Measurements from ENCODE around the gene LRP2. TPM values are rescaled to one million over a fixed set of nuclear protein-coding genes. Genes with fewer than 3 reads are reported as not detected.

Gene LRP2
- total and polyA plus RNA-seq, 4 donors: 0.09 TPM; not detected in 3

- Histone ChIP-seq H3K4me1 (ENCODE audit: control insufficient read depth in 1 of 2, insufficient read depth in 2 of 2, low read length in 2 of 2) (no peaks in the 10 kb centered on the region), H3K27me3 (ENCODE audit: control insufficient read depth in 1 of 2, insufficient read depth in 2 of 2, low read length in 1 of 2) (peaks cover 0 to 3% of the 10 kb centered on the region in 2 donors), H3K4me3 (ENCODE audit: low read length in 2 of 2) (no peak overlapping the region), H3K27ac (ENCODE audit: low read depth in 1 of 2, low read length in 2 of 2) (no peak overlapping the region), H3K9me3 (ENCODE audit: control insufficient read depth, low read length) (peaks cover 1% of the 10 kb centered on the region), H3K36me3 (ENCODE audit: control insufficient read depth in 1 of 2, insufficient read depth in 2 of 2, low read length in 1 of 2) (no peaks in the 10 kb centered on the region)
- DNase-seq (no peak), ATAC-seq (ENCODE audit: low FRiP score) (no peak)
- 90 to 91% methylated on average over 3 of the region's 3 CpGs for WGBS, 2 donors
- intact Hi-C loops (cut with DNase I): no loop called here
Measured at GRCh38 chr2:169091256-169091655, 271.1 kb downstream of the LRP2 start.

GRCh38 chr2:169090133-169090820 is 272.1 kb downstream of the LRP2 start:
- 71 to 72% methylated on average over 6 of the region's 6 CpGs for WGBS, 2 donors
- peaks cover 1% of the 10 kb centered on the region for H3K9me3 ChIP-seq (ENCODE audit: control insufficient read depth, low read length)
- ATAC-seq (ENCODE audit: low FRiP score): no peak
- H3K4me3 ChIP-seq (ENCODE audit: low read length in 2 of 2): no peak overlapping the region
- H3K36me3 ChIP-seq (ENCODE audit: control insufficient read depth in 1 of 2, insufficient read depth in 2 of 2, low read length in 1 of 2): no peaks in the 10 kb centered on the region
- DNase-seq: no peak
- no peaks in the 10 kb centered on the region for H3K4me1 ChIP-seq (ENCODE audit: control insufficient read depth in 1 of 2, insufficient read depth in 2 of 2, low read length in 2 of 2)
- H3K27ac ChIP-seq (ENCODE audit: low read depth in 1 of 2, low read length in 2 of 2): no peak overlapping the region
- intact Hi-C loops (cut with DNase I): no loop called here
- peaks cover 0 to 3% of the 10 kb centered on the region in 2 donors for H3K27me3 ChIP-seq (ENCODE audit: control insufficient read depth in 1 of 2, insufficient read depth in 2 of 2, low read length in 1 of 2)

DNA sequence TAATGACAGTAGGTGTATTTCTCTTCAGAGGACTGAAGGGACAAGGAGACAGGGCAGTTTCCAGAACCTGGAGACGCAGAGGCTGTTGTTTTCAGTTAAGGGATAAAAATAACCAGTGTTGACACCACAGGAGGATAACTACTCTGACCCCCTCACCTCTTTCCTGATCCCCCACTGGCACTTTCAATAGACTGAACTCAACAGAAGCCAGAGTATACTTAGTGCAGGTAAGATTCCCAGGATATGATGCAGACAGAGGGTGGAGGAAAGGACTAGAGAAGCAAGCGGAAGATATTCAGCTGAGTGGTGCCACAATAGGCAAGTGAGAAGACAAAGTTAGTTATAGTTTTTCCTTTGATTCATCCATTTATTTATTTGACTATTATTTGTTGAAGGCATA is 273.2 kb downstream of the LRP2 start:
- H3K27me3 ChIP-seq (ENCODE audit: control insufficient read depth in 1 of 2, insufficient read depth in 2 of 2, low read length in 1 of 2): peaks cover 0 to 3% of the 10 kb centered on the region in 2 donors
- ATAC-seq (ENCODE audit: low FRiP score) (no peak), DNase-seq (no peak)
- no peaks in the 10 kb centered on the region for H3K4me1 ChIP-seq (ENCODE audit: control insufficient read depth in 1 of 2, insufficient read depth in 2 of 2, low read length in 2 of 2)
- H3K27ac ChIP-seq (ENCODE audit: low read depth in 1 of 2, low read length in 2 of 2): no peak overlapping the region
- 73 to 81% methylated on average over 2 of the region's 2 CpGs for WGBS, 2 donors
- intact Hi-C loops (cut with DNase I): no loop called here
- peaks cover 1% of the 10 kb centered on the region for H3K9me3 ChIP-seq (ENCODE audit: control insufficient read depth, low read length)
- H3K4me3 ChIP-seq (ENCODE audit: low read length in 2 of 2): no peak overlapping the region
- no peaks in the 10 kb centered on the region for H3K36me3 ChIP-seq (ENCODE audit: control insufficient read depth in 1 of 2, insufficient read depth in 2 of 2, low read length in 1 of 2)

- Histone ChIP-seq H3K27me3 (ENCODE audit: control insufficient read depth in 1 of 2, insufficient read depth in 2 of 2, low read length in 1 of 2) (peaks cover 0 to 3% of the 10 kb centered on the region in 2 donors), H3K4me3 (ENCODE audit: low read length in 2 of 2) (no peak overlapping the region), H3K36me3 (ENCODE audit: control insufficient read depth in 1 of 2, insufficient read depth in 2 of 2, low read length in 1 of 2) (no peaks in the 10 kb centered on the region), H3K4me1 (ENCODE audit: control insufficient read depth in 1 of 2, insufficient read depth in 2 of 2, low read length in 2 of 2) (no peaks in the 10 kb centered on the region), H3K9me3 (ENCODE audit: control insufficient read depth, low read length) (peaks cover 1% of the 10 kb centered on the region), H3K27ac (ENCODE audit: low read depth in 1 of 2, low read length in 2 of 2) (no peak overlapping the region)
- peak; percentile 11 for ATAC-seq (ENCODE audit: low FRiP score)
- intact Hi-C loops (cut with DNase I): no loop called here
- WGBS, 2 donors: 75 to 77% methylated on average over 6 of the region's 6 CpGs
- no peak for DNase-seq
Measured at GRCh38 chr2:169087757-169088379, 274.5 kb downstream of the LRP2 start.

DNA sequence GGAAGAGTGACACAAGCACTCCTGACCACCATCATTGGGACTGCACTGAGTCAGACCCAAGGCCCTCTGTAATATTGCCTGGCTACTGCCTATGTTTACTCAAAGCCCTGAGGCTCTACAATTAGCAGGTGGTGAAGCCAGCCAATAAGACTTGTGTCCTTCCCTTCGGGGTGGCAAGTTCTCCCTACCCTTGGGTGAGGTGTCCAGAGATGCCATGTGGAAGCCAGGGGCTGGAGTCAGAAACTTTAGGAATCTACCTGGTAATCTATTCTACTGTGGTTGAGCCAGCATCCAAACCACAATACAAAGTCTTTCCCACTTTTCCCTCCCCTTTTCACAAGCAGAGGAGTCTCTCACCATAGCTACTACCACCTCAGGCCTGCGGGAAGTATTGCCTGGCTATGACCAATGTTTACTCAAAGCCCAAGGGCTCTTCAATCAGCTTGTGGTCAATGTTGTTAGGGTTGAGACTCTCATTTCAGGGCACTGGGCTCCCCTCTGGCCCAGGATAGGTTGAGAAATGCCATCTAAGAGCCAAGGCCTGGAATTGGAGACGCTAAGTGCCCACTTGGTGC is 275.4 kb downstream of the LRP2 start:
- H3K27ac ChIP-seq (ENCODE audit: low read depth in 1 of 2, low read length in 2 of 2): no peak overlapping the region
- WGBS, 2 donors: 90 to 98% methylated on average over 3 of the region's 3 CpGs
- peaks cover 0 to 3% of the 10 kb centered on the region in 2 donors for H3K27me3 ChIP-seq (ENCODE audit: control insufficient read depth in 1 of 2, insufficient read depth in 2 of 2, low read length in 1 of 2)
- intact Hi-C loops (cut with DNase I): no loop called here
- no peak overlapping the region for H3K4me3 ChIP-seq (ENCODE audit: low read length in 2 of 2)
- DNase-seq: no peak
- H3K9me3 ChIP-seq (ENCODE audit: control insufficient read depth, low read length): peaks cover 1% of the 10 kb centered on the region
- H3K36me3 ChIP-seq (ENCODE audit: control insufficient read depth in 1 of 2, insufficient read depth in 2 of 2, low read length in 1 of 2): no peaks in the 10 kb centered on the region
- no peaks in the 10 kb centered on the region for H3K4me1 ChIP-seq (ENCODE audit: control insufficient read depth in 1 of 2, insufficient read depth in 2 of 2, low read length in 2 of 2)
- no peak for ATAC-seq (ENCODE audit: low FRiP score)

GRCh38 chr2:169082995-169083394 is 279.3 kb downstream of the LRP2 start:
- ATAC-seq (ENCODE audit: low FRiP score) (no peak), DNase-seq (no peak)
- Histone ChIP-seq H3K27me3 (ENCODE audit: control insufficient read depth in 1 of 2, insufficient read depth in 2 of 2, low read length in 1 of 2) (peaks cover 0 to 3% of the 10 kb centered on the region in 2 donors), H3K9me3 (ENCODE audit: control insufficient read depth, low read length) (no peaks in the 10 kb centered on the region), H3K36me3 (ENCODE audit: control insufficient read depth in 1 of 2, insufficient read depth in 2 of 2, low read length in 1 of 2) (no peaks in the 10 kb centered on the region), H3K27ac (ENCODE audit: low read depth in 1 of 2, low read length in 2 of 2) (no peak overlapping the region), H3K4me1 (ENCODE audit: control insufficient read depth in 1 of 2, insufficient read depth in 2 of 2, low read length in 2 of 2) (no peaks in the 10 kb centered on the region), H3K4me3 (ENCODE audit: low read length in 2 of 2) (no peak overlapping the region)
- intact Hi-C loops (cut with DNase I): no loop called here
- 50 to 61% methylated on average over 4 of the region's 4 CpGs for WGBS, 2 donors

GRCh38 chr2:169081551-169081950 is 280.8 kb downstream of the LRP2 start:
- 54 to 57% methylated on average over 5 of the region's 5 CpGs for WGBS, 2 donors
- Histone ChIP-seq H3K4me1 (ENCODE audit: control insufficient read depth in 1 of 2, insufficient read depth in 2 of 2, low read length in 2 of 2) (no peaks in the 10 kb centered on the region), H3K4me3 (ENCODE audit: low read length in 2 of 2) (no peak overlapping the region), H3K36me3 (ENCODE audit: control insufficient read depth in 1 of 2, insufficient read depth in 2 of 2, low read length in 1 of 2) (no peaks in the 10 kb centered on the region), H3K9me3 (ENCODE audit: control insufficient read depth, low read length) (no peaks in the 10 kb centered on the region), H3K27me3 (ENCODE audit: control insufficient read depth in 1 of 2, insufficient read depth in 2 of 2, low read length in 1 of 2) (peaks cover 0 to 1% of the 10 kb centered on the region in 2 donors), H3K27ac (ENCODE audit: low read depth in 1 of 2, low read length in 2 of 2) (no peak overlapping the region)
- intact Hi-C loops (cut with DNase I): no loop called here
- ATAC-seq (ENCODE audit: low FRiP score): no peak
- no peak for DNase-seq

- Histone ChIP-seq H3K27me3 (ENCODE audit: control insufficient read depth in 1 of 2, insufficient read depth in 2 of 2, low read length in 1 of 2) (peaks cover 0 to 1% of the 10 kb centered on the region in 2 donors), H3K4me3 (ENCODE audit: low read length in 2 of 2) (no peak overlapping the region), H3K9me3 (ENCODE audit: control insufficient read depth, low read length) (no peaks in the 10 kb centered on the region), H3K36me3 (ENCODE audit: control insufficient read depth in 1 of 2, insufficient read depth in 2 of 2, low read length in 1 of 2) (no peaks in the 10 kb centered on the region), H3K27ac (ENCODE audit: low read depth in 1 of 2, low read length in 2 of 2) (no peak overlapping the region), H3K4me1 (ENCODE audit: control insufficient read depth in 1 of 2, insufficient read depth in 2 of 2, low read length in 2 of 2) (no peaks in the 10 kb centered on the region)
- 79 to 86% methylated on average over 2 of the region's 2 CpGs for WGBS, 2 donors
- ATAC-seq (ENCODE audit: low FRiP score) (no peak), DNase-seq (peak in 1 of 2 donors; percentile 51)
- intact Hi-C loops (cut with DNase I): no loop called here
Measured at GRCh38 chr2:169080250-169081069, 281.9 kb downstream of the LRP2 start.
